ENCODE measurements around the gene KCND1.
A peak's percentile ranks its signal among the peaks of the same experiment; 100 is the strongest.

KCND1 gene

DNA sequence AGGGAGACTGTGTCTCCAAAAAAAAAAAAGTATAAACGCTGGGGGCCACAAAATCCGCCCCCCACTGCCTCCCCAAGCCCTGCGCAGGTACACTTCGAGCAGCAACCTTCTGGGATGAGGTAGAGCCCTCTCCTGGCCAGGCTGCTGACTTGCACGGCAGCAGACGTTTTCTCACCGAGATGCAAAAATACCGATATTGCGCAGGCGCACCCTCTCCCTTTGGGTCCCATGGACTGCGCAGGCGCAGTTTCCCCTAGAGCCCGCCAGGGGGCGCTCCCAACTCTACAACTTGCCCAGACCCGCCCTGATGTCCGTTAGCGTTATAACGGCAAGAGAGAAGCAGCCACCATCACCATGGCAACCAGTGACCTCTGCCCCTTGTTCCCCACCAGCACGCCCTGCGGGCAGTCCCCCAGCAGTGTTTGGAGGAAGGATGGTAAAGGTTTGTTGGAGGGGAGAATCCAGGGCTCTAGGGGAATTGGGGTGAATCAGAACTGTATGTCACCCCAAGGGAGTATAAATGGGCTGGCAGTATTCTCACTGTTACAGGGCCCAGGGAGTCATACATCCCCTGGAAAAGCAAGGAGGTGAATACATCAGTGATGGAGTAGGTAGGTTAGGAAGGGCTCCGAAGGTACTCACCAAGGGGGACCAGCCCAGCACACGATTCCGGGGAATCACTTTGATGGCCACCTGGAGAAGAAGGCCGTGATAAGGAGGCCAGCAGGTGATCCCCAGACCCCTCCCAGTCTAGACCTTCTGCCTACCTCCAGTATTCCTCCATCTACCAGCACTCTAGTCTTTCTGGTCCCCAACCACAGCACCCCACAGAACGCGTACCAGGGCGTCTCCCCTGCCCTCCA lies 54.3 kb downstream of the KCND1 start:
- no peak overlapping the region for H3K4me3 ChIP-seq (ENCODE audit: control insufficient read depth, low read depth, low read length)
- DNase-seq (ENCODE audit: low read depth), result peak; percentile 55
- TF ChIP-seq, protein P1, sequence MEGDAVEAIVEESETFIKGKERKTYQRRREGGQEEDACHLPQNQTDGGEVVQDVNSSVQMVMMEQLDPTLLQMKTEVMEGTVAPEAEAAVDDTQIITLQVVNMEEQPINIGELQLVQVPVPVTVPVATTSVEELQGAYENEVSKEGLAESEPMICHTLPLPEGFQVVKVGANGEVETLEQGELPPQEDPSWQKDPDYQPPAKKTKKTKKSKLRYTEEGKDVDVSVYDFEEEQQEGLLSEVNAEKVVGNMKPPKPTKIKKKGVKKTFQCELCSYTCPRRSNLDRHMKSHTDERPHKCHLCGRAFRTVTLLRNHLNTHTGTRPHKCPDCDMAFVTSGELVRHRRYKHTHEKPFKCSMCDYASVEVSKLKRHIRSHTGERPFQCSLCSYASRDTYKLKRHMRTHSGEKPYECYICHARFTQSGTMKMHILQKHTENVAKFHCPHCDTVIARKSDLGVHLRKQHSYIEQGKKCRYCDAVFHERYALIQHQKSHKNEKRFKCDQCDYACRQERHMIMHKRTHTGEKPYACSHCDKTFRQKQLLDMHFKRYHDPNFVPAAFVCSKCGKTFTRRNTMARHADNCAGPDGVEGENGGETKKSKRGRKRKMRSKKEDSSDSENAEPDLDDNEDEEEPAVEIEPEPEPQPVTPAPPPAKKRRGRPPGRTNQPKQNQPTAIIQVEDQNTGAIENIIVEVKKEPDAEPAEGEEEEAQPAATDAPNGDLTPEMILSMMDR (IDR thresholded peaks at IDR 0.05; ENCODE audit: control insufficient read depth, insufficient read depth, low read depth, low read length, missing control alignments), result peak; percentile 83

DNA sequence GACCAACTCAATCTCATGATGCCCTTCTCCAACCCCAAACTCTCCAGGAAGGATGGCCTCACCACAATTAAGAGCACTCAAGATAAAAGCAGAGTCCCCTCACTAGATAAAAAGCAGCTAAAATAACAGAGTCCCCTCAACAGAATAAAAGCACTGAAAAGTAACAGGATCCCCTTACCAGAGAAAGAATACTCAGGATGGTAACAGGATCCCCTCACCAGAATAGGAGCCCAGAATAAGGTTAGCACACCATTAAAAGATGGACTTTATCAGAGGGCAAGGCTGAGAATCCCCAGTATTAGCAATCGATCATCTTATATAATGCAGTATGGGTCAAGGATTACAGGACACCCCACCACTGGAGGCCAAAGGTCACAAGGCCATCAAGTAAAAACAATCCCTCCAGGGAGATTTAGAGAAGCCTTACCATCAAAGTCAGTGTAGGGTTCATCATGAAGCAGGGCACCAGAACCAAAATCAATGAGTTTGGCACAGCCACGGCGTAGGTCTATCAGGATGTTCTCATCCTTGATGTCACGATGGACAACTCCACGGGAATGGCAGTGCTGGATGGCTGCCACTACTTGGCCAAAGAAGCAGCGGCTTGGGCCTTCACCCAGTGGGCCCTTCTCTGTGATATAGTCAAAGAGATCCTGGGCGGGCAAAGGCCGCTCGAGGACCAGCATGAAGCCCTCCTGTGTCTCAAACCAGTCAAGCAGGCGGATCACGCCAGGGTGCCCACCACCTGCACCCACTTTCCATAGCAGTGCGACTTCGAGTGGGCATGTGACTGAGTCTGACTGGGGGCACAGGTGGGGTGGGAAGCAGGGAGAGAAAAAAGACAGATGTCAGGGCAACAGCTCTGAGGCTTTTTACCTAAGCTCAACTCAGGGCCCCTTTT lies 56.8 kb downstream of the KCND1 start:
- H3K4me3 ChIP-seq (ENCODE audit: control insufficient read depth, low read depth, low read length), result no peak overlapping the region
- TF ChIP-seq, protein P1 (IDR thresholded peaks at IDR 0.05; ENCODE audit: control insufficient read depth, insufficient read depth, low read depth, low read length, missing control alignments), result no peak

DNA sequence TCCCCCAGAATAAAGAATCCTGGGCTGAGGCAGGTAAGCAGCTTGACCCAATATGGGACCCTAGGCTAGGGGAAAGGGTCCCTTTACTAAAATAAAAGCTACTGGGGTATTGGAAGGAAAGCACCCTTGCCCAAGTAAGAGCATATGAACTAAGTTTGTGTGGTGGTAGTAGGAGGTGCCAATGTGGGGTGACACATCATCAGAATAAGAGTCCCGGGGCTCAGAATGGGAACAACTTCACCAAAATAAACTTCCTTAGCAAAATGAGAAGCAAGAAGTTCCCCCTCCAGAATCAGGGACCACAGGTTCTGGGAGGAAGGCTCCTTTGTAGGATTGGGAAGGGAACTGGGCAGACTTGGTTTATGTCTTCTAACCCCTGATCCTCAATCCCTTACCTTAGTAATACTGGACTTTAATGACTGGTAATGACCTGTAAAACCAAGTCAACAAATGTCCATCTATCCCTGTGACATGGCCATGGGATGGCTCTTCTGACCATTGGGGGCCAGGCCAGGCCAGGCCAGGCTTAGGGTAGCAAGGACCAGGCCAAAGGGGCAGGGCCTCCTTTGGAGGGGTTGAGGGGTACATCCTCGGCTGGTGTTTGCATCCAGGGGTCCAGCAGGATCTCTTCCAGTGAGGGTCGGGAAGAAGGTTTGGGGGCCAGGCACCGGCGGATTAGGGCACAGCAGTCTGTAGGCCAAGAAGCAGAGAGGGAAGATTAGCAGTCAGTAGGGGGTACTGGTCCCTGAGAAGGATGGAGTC lies 57.9 kb downstream of the KCND1 start:
- DNase-seq (ENCODE audit: low read depth), result no peak
- TF ChIP-seq, protein P1 (IDR thresholded peaks at IDR 0.05; ENCODE audit: control insufficient read depth, insufficient read depth, low read depth, low read length, missing control alignments), result no peak
- H3K4me3 ChIP-seq (ENCODE audit: control insufficient read depth, low read depth, low read length), result no peak overlapping the region

More for the DNA sequence above, 56.8 kb downstream of the KCND1 start:
- no peak for DNase-seq (ENCODE audit: low read depth)

DNA sequence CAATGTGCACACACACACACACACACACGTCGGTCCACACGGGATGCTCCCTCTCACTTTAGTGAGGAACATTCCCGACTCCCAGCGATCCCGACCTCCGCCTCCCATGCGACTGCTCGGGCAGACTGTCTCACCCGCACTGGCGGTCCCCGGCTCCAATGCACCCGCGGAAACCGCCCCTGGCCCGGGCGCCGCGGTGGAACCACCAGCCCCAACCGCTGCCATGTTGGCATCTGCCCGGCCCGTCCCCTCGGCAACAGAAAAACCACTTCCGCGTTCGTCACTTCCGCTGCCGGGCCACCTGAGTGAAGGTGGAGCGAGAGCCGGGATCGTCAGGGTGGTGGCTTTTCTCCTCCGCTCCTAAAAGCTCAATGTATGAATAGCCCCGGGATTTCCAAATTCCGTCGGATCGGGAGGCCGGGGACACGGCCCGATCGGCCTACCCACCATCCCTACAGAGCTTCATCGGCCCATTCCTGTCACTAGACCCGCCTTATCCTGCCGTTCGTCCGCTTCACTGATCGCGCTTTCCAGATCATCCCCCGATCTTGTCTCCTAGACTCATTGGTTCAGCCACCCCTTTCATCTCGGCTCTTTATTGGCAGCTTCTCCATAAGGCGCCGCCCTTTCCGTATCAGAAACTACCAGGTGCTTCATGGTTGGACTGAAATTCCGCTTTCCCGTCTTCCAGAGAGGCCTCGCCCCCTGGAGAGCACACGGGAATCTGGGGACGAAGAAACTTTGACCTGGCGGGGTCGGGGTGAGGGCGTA lies 60.0 kb downstream of the KCND1 start, which contains the start of gene SLC35A2:
TSS of gene SLC35A2 (minus strand) at position 235 of the 771 bp plus-strand sequence. CDS start at position 225, 10 bp downstream.
- peak within 1 kb of the TSS; percentile 85 for H3K4me3 ChIP-seq (ENCODE audit: control insufficient read depth, low read depth, low read length)
- TF ChIP-seq, protein P1 (IDR thresholded peaks at IDR 0.05; ENCODE audit: control insufficient read depth, insufficient read depth, low read depth, low read length, missing control alignments), result no peak
- no peak for DNase-seq (ENCODE audit: low read depth)

Data from AG09309 (cell line).